A549 (cell line): ENCODE data around the gene PLA2G2C.

Experiments used
- CHD4 ChIP-seq: fragments of 200-600 bp; sonication (generic); IDR thresholded peaks from 2 replicates; pipeline ENCODE4 v1.6.1; 2016; ENCODE audit warnings: antibody characterized with exemption, mild to moderate bottlenecking, borderline replicate concordance
- CTCF ChIP-seq: fragments of >200 bp; sonication (Bioruptor Twin); formaldehyde crosslinking; IDR thresholded peaks from 3 replicates; pipeline ENCODE4 v1.5.1; 2016
- ZFP36 ChIP-seq: fragments of 450-650 bp; IDR thresholded peaks from 2 replicates; pipeline ENCODE4 v1.6.1; 2014; ENCODE audit warnings: borderline replicate concordance; ENCODE audit not compliant: partially characterized antibody

GRCh38 chr1:20211511-20211931, 25.2 kb upstream of the PLA2G2C start:
- TF ChIP-seq ZFP36 (no peak), CTCF (no peak), CHD4 (no peak)
